Myometrial cell (primary cell): ENCODE data around the gene SPATA13. TPM values are rescaled to one million over a fixed set of nuclear protein-coding genes. Genes with fewer than 3 reads are reported as not detected.

Experiments
- total RNA-seq: library from RNA; depleted of rRNA; stranded (reverse); fragments of >200 nt; gene quantifications from 2 replicates; pipeline ENCODE4 v1.2.3, GENCODE V29; 2015

The SPATA13 gene
- total RNA-seq: 6.3 and 14.4 TPM in 2 replicates

GRCh38 chr13:24160458-24161009 lies at the start of gene SPATA13:
Gene SPATA13 (plus strand): TSS chr13:24160720. CDS start chr13:24222930, 62,210 bp downstream.

DNA sequence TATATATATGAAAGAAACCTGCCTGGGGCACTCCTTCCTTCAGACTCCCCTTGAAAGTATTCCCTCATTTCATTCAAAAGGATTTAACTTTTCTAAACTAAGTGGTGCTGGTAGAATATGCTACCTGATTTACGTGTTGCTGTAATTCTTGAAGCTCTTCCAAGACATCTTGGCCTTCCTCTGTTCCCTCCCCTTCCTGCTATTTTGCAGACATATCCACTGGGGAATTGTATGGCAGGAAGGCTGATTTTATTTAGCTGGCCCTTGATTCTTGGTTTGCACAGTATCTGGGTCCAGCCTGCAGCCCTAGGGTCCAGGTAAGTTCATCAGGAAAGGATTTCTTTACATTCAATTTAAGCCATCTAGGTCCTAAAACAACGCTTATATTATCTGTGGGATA lies 148.8 kb downstream of the SPATA13 start, which contains the start of gene C1QTNF9:
Gene C1QTNF9, plus strand, starts transcription at position 281 of the 400 bp plus-strand sequence. CDS start 6,424 bp downstream, outside the sequence.

Other genes starting within 250 kb of the SPATA13 start
- gene C1QTNF9, start 148.9 kb downstream of the SPATA13 start, total RNA-seq: not detected in 2 replicates